Neural cell (in vitro differentiated cells): ENCODE data around the gene CGNL1. TPM values are rescaled to one million over a fixed set of nuclear protein-coding genes. Genes with fewer than 3 reads are reported as not detected.

Experiments used
- H2AFZ ChIP-seq: fragments of 200-600, 300-800 bp; sonication (generic), shearing (Covaris generic); 2 replicates; pipeline ENCODE4 v1.6.0; 2014; ENCODE audit warnings: low read depth, mild to moderate bottlenecking, antibody characterized with exemption, low read length, moderate library complexity
- H3F3A ChIP-seq: fragments of 200-600 bp; shearing (Covaris generic); 2 replicates; pipeline ENCODE4 v1.6.1; 2016; ENCODE audit warnings: mild to moderate bottlenecking, moderate library complexity, mixed read lengths, antibody characterized with exemption, low read length; ENCODE audit not compliant: insufficient read depth, poor library complexity, severe bottlenecking
- H3K27ac ChIP-seq: fragments of 200-600, 300-800 bp; sonication (generic), shearing (Covaris generic); 2 replicates; pipeline ENCODE4 v1.5.1; 2014; ENCODE audit warnings: mild to moderate bottlenecking, low read length, moderate library complexity
- H3K27me3 ChIP-seq: fragments of 300-800, 200-600 bp; sonication (generic), shearing (Covaris generic); 2 replicates; pipeline ENCODE4 v1.6.0; 2014; ENCODE audit warnings: mild to moderate bottlenecking, low read depth, low read length, moderate library complexity; ENCODE audit not compliant: insufficient read depth
- H3K36me3 ChIP-seq: fragments of 300-800, 200-600 bp; sonication (generic), shearing (Covaris generic); 2 replicates; pipeline ENCODE4 v1.5.1; 2014; ENCODE audit warnings: mild to moderate bottlenecking, antibody characterized with exemption, low read length, moderate library complexity; ENCODE audit not compliant: insufficient read depth
- H3K4me2 ChIP-seq: fragments of 300-800, 200-600 bp; sonication (generic), shearing (Covaris generic); 2 replicates; pipeline ENCODE4 v1.6.0; 2014; ENCODE audit warnings: mild to moderate bottlenecking, low read length
- H3K4me3 ChIP-seq: fragments of 300-800, 200-600 bp; sonication (generic), shearing (Covaris generic); 2 replicates; pipeline ENCODE4 v1.5.1; 2014; ENCODE audit warnings: mild to moderate bottlenecking, low read length, moderate library complexity
- H3K79me2 ChIP-seq: fragments of 200-600 bp; shearing (Covaris generic); replicated peaks from 2 replicates; pipeline ENCODE4 v1.6.0; 2014; ENCODE audit warnings: mild to moderate bottlenecking, low read length, moderate library complexity; ENCODE audit not compliant: insufficient read depth
- H3K9ac ChIP-seq: fragments of 300-800, 200-600 bp; sonication (generic), shearing (Covaris generic); 2 replicates; pipeline ENCODE4 v1.6.1; 2016; ENCODE audit warnings: mild to moderate bottlenecking, low read length, mixed read lengths
- H3K9me2 ChIP-seq: fragments of 200-600 bp; shearing (Covaris generic); 2 replicates; pipeline ENCODE4 v1.6.1; 2016; ENCODE audit warnings: mild to moderate bottlenecking, low read length, mixed read lengths; ENCODE audit not compliant: insufficient read depth
- H3K9me3 ChIP-seq: fragments of 200-600, 300-800 bp; sonication (generic), shearing (Covaris generic); 2 replicates; pipeline ENCODE4 v1.6.1; 2016; ENCODE audit warnings: mild to moderate bottlenecking, mixed run types, low read length, moderate library complexity, mixed read lengths
- H4K20me1 ChIP-seq: fragments of 200-600 bp; shearing (Covaris generic); 2 replicates; pipeline ENCODE4 v1.6.1; 2016; ENCODE audit warnings: mild to moderate bottlenecking, mixed run types; ENCODE audit not compliant: insufficient read depth
- EP300 ChIP-seq: fragments of 450-650 bp; conservative IDR thresholded peaks from 2 replicates; pipeline ENCODE4 v1.6.1; 2014; ENCODE audit warnings: antibody characterized with exemption, mild to moderate bottlenecking, moderate library complexity; ENCODE audit not compliant: poor library complexity, severe bottlenecking
- EZH2 ChIP-seq: fragments of 200-600, 300-800 bp; shearing (Covaris generic), sonication (generic); IDR thresholded peaks from 2 replicates; pipeline ENCODE4 v1.6.1; 2014; ENCODE audit warnings: antibody characterized with exemption, low read length, borderline replicate concordance, mild to moderate bottlenecking; ENCODE audit not compliant: insufficient read depth, poor library complexity, severe bottlenecking
- MXI1 ChIP-seq: fragments of 450-650 bp; conservative IDR thresholded peaks from 2 replicates; pipeline ENCODE4 v1.6.1; 2014; ENCODE audit warnings: antibody characterized with exemption, mild to moderate bottlenecking; ENCODE audit not compliant: poor library complexity, severe bottlenecking
- POLR2AphosphoS5 ChIP-seq: IDR thresholded peaks from 2 replicates; pipeline ENCODE4 v1.6.1; 2012
- RAD21 ChIP-seq: fragments of 450-650 bp; conservative IDR thresholded peaks from 2 replicates; pipeline ENCODE4 v1.6.1; 2014; ENCODE audit warnings: antibody characterized with exemption, mild to moderate bottlenecking, moderate library complexity
- SMC3 ChIP-seq: fragments of 450-650 bp; conservative IDR thresholded peaks from 2 replicates; pipeline ENCODE4 v1.6.1; 2014; ENCODE audit warnings: antibody characterized with exemption, mild to moderate bottlenecking, moderate library complexity; ENCODE audit not compliant: poor library complexity
- TAF1 ChIP-seq: IDR thresholded peaks from 2 replicates; pipeline ENCODE4 v1.6.1; 2012; ENCODE audit warnings: low read depth
- polyA plus RNA-seq: library from polyadenylated mRNA; depleted of rRNA; stranded (reverse); fragments of >200 nt; gene quantifications from 2 replicates; pipeline ENCODE4 v1.2.3, GENCODE V29; 2014
- TF ChIP-seq, protein P1 (sequence below): fragments of 450-650 bp; IDR thresholded peaks from 2 replicates; pipeline ENCODE4 v1.5.1; 2014; ENCODE audit warnings: antibody characterized with exemption, mild to moderate bottlenecking, moderate library complexity; ENCODE audit not compliant: poor library complexity, severe bottlenecking
- TF ChIP-seq, protein P2 (sequence below): IDR thresholded peaks from 2 replicates; pipeline ENCODE4 v1.6.1; 2012; ENCODE audit warnings: borderline replicate concordance

The CGNL1 gene
- polyA plus RNA-seq, 1 donor from 2014 or later = 0.26 TPM

DNA sequence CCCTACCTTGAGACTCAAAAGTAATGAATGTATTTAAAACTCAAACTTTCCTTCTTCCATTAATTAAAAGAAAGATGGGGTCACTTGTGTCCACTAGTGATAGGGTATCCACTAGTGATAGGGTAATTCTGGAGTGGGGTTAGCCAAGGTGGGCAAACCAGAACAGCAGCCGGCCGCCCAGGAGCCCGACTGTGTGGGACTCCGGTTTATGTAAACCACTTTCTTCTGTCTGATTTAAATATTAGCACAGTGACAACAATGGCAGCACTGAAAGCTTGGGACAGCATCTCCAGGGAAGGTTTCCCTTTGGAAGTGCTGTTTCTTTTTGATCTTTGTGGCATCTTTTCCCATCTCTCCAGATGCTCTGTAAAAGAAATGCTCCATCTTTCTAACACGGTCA, 216.1 kb downstream of the CGNL1 start:
- Histone ChIP-seq H3K4me3 (peak overlapping the region; percentile 61), H3K9ac (no peak overlapping the region), H3K9me2 (no peaks in the 10 kb centered on the region), H3K27ac (no peak overlapping the region), H2AFZ (no peak overlapping the region), H3K4me2 (no peak overlapping the region), H3K36me3 (no peaks in the 10 kb centered on the region), H3K79me2 (no peaks in the 10 kb centered on the region), H4K20me1 (no peaks in the 10 kb centered on the region), H3F3A (no peaks in the 10 kb centered on the region), H3K9me3 (no peaks in the 10 kb centered on the region), H3K27me3 (peaks cover 24% of the 10 kb centered on the region)
- TF ChIP-seq POLR2AphosphoS5 = no peak
- TF ChIP-seq, protein P1, sequence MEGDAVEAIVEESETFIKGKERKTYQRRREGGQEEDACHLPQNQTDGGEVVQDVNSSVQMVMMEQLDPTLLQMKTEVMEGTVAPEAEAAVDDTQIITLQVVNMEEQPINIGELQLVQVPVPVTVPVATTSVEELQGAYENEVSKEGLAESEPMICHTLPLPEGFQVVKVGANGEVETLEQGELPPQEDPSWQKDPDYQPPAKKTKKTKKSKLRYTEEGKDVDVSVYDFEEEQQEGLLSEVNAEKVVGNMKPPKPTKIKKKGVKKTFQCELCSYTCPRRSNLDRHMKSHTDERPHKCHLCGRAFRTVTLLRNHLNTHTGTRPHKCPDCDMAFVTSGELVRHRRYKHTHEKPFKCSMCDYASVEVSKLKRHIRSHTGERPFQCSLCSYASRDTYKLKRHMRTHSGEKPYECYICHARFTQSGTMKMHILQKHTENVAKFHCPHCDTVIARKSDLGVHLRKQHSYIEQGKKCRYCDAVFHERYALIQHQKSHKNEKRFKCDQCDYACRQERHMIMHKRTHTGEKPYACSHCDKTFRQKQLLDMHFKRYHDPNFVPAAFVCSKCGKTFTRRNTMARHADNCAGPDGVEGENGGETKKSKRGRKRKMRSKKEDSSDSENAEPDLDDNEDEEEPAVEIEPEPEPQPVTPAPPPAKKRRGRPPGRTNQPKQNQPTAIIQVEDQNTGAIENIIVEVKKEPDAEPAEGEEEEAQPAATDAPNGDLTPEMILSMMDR = no peak
- TF ChIP-seq SMC3 = no peak
- no peak for TF ChIP-seq EZH2
- TF ChIP-seq, protein P2, sequence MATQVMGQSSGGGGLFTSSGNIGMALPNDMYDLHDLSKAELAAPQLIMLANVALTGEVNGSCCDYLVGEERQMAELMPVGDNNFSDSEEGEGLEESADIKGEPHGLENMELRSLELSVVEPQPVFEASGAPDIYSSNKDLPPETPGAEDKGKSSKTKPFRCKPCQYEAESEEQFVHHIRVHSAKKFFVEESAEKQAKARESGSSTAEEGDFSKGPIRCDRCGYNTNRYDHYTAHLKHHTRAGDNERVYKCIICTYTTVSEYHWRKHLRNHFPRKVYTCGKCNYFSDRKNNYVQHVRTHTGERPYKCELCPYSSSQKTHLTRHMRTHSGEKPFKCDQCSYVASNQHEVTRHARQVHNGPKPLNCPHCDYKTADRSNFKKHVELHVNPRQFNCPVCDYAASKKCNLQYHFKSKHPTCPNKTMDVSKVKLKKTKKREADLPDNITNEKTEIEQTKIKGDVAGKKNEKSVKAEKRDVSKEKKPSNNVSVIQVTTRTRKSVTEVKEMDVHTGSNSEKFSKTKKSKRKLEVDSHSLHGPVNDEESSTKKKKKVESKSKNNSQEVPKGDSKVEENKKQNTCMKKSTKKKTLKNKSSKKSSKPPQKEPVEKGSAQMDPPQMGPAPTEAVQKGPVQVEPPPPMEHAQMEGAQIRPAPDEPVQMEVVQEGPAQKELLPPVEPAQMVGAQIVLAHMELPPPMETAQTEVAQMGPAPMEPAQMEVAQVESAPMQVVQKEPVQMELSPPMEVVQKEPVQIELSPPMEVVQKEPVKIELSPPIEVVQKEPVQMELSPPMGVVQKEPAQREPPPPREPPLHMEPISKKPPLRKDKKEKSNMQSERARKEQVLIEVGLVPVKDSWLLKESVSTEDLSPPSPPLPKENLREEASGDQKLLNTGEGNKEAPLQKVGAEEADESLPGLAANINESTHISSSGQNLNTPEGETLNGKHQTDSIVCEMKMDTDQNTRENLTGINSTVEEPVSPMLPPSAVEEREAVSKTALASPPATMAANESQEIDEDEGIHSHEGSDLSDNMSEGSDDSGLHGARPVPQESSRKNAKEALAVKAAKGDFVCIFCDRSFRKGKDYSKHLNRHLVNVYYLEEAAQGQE = no peak
- TF ChIP-seq RAD21 = no peak
- TF ChIP-seq EP300 = no peak
- no peak for TF ChIP-seq TAF1
- TF ChIP-seq MXI1 = no peak

DNA sequence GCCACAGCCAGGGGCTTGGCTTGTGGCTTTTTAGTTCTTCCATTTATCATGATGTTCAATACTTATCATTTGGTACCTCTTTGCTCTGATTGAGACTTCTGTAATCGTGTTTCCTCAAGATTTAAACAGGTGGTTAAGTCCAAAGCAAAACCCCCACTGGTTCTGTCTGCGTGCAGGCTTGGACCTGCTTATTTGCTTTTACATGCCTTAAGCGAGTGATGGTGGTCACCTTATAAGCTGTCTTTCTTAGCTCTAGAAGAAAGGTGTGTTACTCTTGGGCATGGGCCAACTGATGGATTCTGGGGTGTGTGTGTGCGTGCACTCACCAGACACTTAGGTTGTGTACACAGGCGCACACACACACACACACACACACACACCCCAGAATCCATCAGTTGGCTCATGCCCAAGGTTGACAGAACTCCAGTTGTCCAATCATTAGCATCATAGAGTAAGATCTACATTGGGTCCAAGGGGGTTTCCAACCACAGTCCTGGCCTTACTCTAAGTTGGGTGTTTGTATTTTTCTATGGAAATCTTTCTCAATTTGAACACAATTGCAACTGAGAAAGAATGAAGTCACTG, 216.6 kb downstream of the CGNL1 start:
- Histone ChIP-seq H3K36me3 (no peaks in the 10 kb centered on the region), H3K9me2 (no peaks in the 10 kb centered on the region), H3K4me3 (no peak overlapping the region), H3F3A (no peaks in the 10 kb centered on the region), H3K9me3 (no peaks in the 10 kb centered on the region), H3K79me2 (no peaks in the 10 kb centered on the region), H3K4me2 (no peak overlapping the region), H3K27me3 (peaks cover 24% of the 10 kb centered on the region), H3K9ac (no peak overlapping the region), H4K20me1 (no peaks in the 10 kb centered on the region), H2AFZ (no peak overlapping the region), H3K27ac (no peak overlapping the region)
- TF ChIP-seq RAD21 = no peak
- TF ChIP-seq POLR2AphosphoS5 = no peak
- TF ChIP-seq EP300 = no peak
- no peak for TF ChIP-seq EZH2
- TF ChIP-seq SMC3 = no peak
- TF ChIP-seq, protein P1 = no peak
- TF ChIP-seq, protein P2 = no peak
- TF ChIP-seq MXI1 = no peak
